ENCODE results near the gene EDIL3.
A peak's percentile ranks its signal among the peaks of the same experiment; 100 is the strongest.

Gene EDIL3

DNA sequence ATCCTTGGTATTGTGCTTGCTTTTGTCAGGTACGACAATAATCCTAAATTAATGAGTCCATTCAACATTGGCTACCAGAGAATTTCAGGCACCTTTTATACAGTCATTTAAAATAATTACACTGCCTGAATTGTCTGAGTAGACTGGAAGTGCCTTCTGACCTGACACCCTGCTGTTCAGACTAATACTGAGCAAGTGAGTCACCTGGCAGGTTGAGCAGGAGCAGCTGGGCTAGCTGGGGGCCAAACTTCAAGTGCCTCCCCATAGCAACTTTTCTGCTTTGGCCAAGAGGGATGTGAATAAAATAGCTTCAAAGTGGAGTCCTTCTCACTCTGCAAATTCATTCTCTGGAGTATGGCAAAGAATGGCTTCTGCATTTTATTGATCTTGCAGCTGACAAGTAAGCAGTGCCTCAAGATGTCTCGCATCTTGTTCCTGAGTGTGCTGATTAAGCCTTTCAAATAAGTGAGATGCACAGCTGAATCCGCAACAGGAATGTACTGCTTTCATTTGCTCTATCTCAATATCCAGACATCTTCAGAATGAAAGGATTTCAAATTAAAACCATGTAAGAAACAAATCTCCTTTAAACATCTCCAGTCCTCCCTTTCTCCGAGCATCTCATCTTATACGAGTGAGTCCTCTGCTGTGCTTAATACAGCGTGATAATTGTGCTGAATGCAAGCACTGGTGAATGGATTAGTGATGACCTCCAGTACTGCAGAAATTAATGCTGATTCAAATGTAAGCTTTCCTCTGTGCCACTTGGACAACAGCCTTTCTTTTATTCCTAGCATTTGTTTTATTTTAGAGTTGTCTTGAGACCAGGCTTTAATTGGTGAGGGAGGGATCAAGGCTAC is 271.2 kb downstream of the EDIL3 start:
- H3K9me3 ChIP-seq (ENCODE audit: insufficient read depth, low read length): no peaks in the 10 kb centered on the region
- no peak overlapping the region for H3K4me3 ChIP-seq (ENCODE audit: low read length)
- H4K20me1 ChIP-seq (ENCODE audit: insufficient read depth, low read length): no peaks in the 10 kb centered on the region
- no peaks in the 10 kb centered on the region for H3K27me3 ChIP-seq (ENCODE audit: low read depth, low read length)
- H3K36me3 ChIP-seq (replicated peaks; ENCODE audit: low read depth, low read length): no peaks in the 10 kb centered on the region
- TF ChIP-seq, protein P1, sequence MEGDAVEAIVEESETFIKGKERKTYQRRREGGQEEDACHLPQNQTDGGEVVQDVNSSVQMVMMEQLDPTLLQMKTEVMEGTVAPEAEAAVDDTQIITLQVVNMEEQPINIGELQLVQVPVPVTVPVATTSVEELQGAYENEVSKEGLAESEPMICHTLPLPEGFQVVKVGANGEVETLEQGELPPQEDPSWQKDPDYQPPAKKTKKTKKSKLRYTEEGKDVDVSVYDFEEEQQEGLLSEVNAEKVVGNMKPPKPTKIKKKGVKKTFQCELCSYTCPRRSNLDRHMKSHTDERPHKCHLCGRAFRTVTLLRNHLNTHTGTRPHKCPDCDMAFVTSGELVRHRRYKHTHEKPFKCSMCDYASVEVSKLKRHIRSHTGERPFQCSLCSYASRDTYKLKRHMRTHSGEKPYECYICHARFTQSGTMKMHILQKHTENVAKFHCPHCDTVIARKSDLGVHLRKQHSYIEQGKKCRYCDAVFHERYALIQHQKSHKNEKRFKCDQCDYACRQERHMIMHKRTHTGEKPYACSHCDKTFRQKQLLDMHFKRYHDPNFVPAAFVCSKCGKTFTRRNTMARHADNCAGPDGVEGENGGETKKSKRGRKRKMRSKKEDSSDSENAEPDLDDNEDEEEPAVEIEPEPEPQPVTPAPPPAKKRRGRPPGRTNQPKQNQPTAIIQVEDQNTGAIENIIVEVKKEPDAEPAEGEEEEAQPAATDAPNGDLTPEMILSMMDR (IDR thresholded peaks at IDR 0.05; ENCODE audit: low read depth, low read length): no peak
- TF ChIP-seq EZH2phosphoT487 (IDR thresholded peaks at IDR 0.05; ENCODE audit: low read depth): no peak
- no peaks in the 10 kb centered on the region for H3K79me2 ChIP-seq (ENCODE audit: low read length)
- H3K4me1 ChIP-seq (ENCODE audit: low read length): no peaks in the 10 kb centered on the region
- H3K27ac ChIP-seq (ENCODE audit: low read length): no peak overlapping the region
- H2AFZ ChIP-seq (ENCODE audit: low read depth, low read length): no peak overlapping the region
- H3K4me2 ChIP-seq (ENCODE audit: low read length): no peak overlapping the region
- no peak overlapping the region for H3K9ac ChIP-seq (ENCODE audit: low read length)

DNA sequence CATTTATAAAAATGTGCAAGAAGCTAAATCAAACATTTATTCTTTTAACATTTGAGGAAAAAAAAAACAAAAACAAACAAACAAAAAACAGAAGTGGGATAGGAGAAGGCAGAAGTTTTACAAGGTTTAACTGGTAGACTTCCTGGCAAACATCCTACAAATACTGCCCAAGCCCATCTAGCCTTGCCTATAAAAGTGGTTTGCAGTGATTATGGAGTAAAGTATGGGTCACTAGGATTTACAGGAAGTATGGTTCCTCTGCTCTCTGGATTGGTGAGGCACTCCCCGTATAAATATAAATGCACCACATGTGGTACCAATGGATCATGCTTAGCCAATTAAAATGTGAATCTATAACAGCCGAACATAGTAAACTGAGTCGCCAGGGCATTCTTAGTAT is 291.9 kb downstream of the EDIL3 start:
- Histone ChIP-seq H3K4me1 (ENCODE audit: low read length) (no peaks in the 10 kb centered on the region), H3K9me3 (ENCODE audit: insufficient read depth, low read length) (no peaks in the 10 kb centered on the region), H3K27me3 (ENCODE audit: low read depth, low read length) (no peaks in the 10 kb centered on the region), H3K27ac (ENCODE audit: low read length) (no peak overlapping the region), H3K4me3 (ENCODE audit: low read length) (no peak overlapping the region), H3K4me2 (ENCODE audit: low read length) (no peak overlapping the region), H3K36me3 (replicated peaks; ENCODE audit: low read depth, low read length) (no peaks in the 10 kb centered on the region), H3K9ac (ENCODE audit: low read length) (no peak overlapping the region), H3K79me2 (ENCODE audit: low read length) (no peaks in the 10 kb centered on the region), H2AFZ (ENCODE audit: low read depth, low read length) (no peak overlapping the region), H4K20me1 (ENCODE audit: insufficient read depth, low read length) (no peaks in the 10 kb centered on the region)
- no peak for TF ChIP-seq EZH2phosphoT487 (IDR thresholded peaks at IDR 0.05; ENCODE audit: low read depth)
- TF ChIP-seq, protein P1 (IDR thresholded peaks at IDR 0.05; ENCODE audit: low read depth, low read length): no peak

DNA sequence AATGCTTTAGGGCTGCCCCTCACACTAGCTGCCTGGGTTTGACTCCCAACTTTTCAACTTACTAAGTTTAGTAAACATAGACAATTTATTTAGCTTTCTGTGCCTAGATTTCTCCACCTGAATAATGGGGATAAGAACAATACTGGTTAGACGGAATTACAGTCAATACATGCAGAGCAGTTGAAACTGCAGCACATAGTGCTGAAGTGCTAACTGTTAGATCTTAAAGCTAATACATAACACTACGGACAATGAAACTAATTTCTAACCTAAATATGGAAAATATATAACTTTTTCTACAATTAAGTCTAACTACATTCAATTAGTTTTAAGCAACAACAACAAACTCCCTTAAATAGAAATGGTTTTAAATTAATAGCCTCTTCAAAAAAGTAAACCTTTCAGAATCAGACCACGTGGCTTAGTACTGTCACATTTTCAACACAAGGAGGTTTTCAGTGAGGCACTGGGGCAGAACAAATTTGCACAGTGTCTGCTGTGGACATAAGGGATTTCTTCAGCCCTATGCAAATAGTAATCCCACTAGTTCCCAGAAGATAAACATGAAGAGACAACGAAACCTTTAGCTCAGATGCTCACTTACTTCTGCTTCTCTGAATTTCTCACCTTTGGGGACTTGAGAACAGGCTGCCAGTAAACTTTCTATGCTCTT is 293.4 kb downstream of the EDIL3 start:
- Histone ChIP-seq H3K4me3 (ENCODE audit: low read length) (no peak overlapping the region), H3K27ac (ENCODE audit: low read length) (no peak overlapping the region), H3K36me3 (replicated peaks; ENCODE audit: low read depth, low read length) (no peaks in the 10 kb centered on the region), H3K9me3 (ENCODE audit: insufficient read depth, low read length) (no peaks in the 10 kb centered on the region), H2AFZ (ENCODE audit: low read depth, low read length) (no peak overlapping the region), H3K4me1 (ENCODE audit: low read length) (no peaks in the 10 kb centered on the region), H3K4me2 (ENCODE audit: low read length) (no peak overlapping the region), H4K20me1 (ENCODE audit: insufficient read depth, low read length) (no peaks in the 10 kb centered on the region), H3K9ac (ENCODE audit: low read length) (no peak overlapping the region), H3K79me2 (ENCODE audit: low read length) (no peaks in the 10 kb centered on the region), H3K27me3 (ENCODE audit: low read depth, low read length) (no peaks in the 10 kb centered on the region)
- TF ChIP-seq, protein P1 (IDR thresholded peaks at IDR 0.05; ENCODE audit: low read depth, low read length): no peak
- no peak for TF ChIP-seq EZH2phosphoT487 (IDR thresholded peaks at IDR 0.05; ENCODE audit: low read depth)

DNA sequence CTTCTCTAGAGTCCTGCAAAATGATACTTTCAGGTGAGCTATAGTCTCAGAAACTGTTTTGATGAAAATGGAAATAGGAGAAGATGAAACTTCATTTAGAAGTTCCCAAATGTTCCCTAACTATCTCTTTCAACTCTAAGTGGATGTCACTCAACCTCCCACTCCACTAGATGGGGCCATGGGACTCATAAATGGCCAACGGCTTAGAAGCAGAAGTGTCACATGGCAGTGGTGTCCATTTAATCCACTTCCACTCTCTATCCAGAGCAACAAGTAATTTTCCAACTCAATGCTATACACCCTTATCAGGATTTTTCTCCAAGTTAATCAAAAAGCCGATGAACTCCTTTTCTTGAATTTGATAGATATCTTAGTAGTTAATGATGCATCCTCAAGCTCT is 295.7 kb downstream of the EDIL3 start:
- Histone ChIP-seq H3K79me2 (ENCODE audit: low read length) (no peaks in the 10 kb centered on the region), H3K4me2 (ENCODE audit: low read length) (no peak overlapping the region)

More for the DNA sequence above, 295.7 kb downstream of the EDIL3 start:
- Histone ChIP-seq H3K36me3 (replicated peaks; ENCODE audit: low read depth, low read length) (no peaks in the 10 kb centered on the region), H3K27ac (ENCODE audit: low read length) (no peak overlapping the region), H3K9me3 (ENCODE audit: insufficient read depth, low read length) (no peaks in the 10 kb centered on the region), H3K27me3 (ENCODE audit: low read depth, low read length) (no peaks in the 10 kb centered on the region), H3K4me1 (ENCODE audit: low read length) (no peaks in the 10 kb centered on the region), H3K9ac (ENCODE audit: low read length) (no peak overlapping the region), H4K20me1 (ENCODE audit: insufficient read depth, low read length) (no peaks in the 10 kb centered on the region), H3K4me3 (ENCODE audit: low read length) (no peak overlapping the region), H2AFZ (ENCODE audit: low read depth, low read length) (no peak overlapping the region)
- TF ChIP-seq, protein P1 (IDR thresholded peaks at IDR 0.05; ENCODE audit: low read depth, low read length): peak; percentile 51
- TF ChIP-seq EZH2phosphoT487 (IDR thresholded peaks at IDR 0.05; ENCODE audit: low read depth): no peak
